Kidney tubule cell (primary cell): ENCODE measurements around the gene DPYSL3.

Experiments
- DNase-seq: peaks from one replicate; pipeline ENCODE4 v3.0.0-alpha.2; 2018; ENCODE audit warnings: low spot score

DPYSL3 gene

DNA sequence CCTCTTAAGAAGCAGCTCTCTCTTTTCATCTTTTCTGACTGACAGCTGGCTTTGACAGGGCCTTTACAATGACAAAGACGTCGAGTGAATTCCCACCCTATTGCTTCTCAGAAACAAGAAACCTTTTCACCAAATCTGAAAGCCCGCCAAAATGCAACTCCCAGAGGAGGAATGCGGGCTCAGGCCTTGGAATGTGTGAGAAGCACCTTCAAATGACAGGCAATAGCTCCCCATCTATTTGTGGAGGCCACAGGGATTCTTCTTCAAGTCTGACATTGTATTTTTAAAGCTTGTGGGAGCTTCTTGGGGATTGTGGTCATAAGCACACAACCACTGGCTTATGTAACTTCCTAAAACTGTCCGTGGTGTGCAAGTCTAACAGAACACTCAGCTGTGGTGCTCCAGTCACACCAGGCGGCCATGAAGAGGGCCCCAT is 72.7 kb downstream of the DPYSL3 start:
- no peak for DNase-seq

DNA sequence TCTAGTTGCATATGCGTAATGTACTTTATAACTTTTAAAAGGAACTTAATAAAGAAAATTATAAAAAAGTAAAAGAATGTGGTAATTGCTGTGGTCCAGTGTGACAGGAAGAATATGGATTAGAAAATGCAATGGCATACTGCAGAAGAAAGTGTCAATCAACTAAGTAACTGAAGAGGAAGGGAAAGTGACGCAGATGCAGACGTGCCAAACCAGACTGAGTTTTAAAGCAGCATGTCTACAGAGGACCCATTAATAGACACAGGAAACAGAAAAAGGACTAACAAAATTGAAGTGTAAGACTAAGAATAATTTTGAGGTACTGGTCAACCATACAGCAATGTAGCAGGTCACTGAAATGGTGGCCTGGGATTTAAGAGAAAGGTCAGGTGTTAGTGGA is 73.3 kb downstream of the DPYSL3 start:
- DNase-seq = no peak

DNA sequence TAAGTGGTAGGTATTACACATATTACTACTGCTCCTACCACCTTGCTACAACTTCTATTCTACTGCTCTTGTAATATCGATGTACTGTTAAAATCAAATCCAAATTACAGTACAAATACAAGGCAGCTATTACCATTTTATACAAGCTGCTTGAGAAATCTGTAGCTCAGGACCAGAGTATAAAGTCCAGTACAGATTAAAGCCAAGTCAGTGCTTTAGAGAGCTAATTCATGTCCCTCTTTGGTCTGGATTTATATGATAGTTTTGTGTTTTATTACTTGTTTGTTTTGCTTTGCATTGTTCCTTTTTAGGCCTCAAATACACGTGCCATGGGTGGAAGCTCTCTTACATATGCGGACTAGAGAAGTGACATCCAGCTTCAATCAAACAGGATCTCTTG is 75.8 kb downstream of the DPYSL3 start:
- no peak for DNase-seq

DNA sequence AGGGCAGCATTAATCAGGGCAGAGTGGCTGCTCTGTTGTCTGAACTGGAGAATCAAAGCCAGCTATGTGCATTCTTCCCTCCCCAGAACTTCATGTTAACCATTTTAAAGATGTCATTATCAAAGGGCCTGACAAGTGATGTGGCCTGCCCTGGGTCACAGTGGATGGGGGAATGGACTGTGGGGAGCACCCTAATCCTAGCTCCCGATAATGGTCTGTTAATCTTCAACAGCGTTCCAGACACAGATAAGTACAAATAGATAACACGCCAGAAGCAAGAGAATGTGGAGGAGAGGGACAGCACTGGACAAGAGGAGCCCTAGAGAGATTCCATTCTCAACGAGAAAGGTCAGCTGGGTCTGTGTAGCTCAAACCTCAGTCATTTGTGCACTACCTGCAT is 77.5 kb downstream of the DPYSL3 start:
- DNase-seq = no peak

DNA sequence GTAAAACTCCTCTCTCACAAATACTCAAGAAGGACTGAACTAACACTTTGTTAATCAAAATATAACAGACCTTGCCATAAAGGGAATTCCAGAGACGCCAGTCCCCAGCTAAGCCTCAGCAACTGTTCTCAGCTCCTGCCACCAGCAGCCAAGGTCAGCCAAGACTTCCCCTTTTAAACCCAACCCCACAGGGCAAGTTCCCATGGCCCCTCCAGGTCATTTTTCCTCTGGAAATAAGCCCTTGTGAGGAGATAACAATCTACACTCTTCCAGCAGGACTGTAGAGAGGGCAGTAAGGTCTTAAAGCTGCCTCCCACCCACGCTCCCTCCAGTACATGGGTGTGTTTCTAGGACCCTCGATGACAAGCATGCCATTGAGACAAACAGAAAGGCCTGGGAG is 78.3 kb downstream of the DPYSL3 start:
- DNase-seq = no peak

DNA sequence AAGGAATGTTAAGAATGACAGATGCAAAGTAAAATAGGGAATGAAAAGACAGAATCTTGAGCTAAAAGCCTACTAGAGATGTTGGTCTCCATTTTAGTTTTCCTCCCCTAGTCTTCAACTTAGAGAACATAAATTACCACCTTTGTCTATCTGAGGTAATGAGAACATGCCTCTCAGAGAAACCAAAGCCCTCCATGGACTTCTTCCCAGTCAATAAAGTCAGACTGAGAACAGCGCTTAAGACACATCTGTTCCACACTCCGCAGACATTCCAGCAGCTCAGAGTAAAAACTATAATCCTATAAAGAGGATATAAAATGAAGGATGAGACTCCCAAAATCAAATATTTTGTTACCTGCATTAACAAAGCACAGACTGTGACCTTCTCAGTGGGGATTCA is 79.2 kb downstream of the DPYSL3 start:
- DNase-seq = no peak

DNA sequence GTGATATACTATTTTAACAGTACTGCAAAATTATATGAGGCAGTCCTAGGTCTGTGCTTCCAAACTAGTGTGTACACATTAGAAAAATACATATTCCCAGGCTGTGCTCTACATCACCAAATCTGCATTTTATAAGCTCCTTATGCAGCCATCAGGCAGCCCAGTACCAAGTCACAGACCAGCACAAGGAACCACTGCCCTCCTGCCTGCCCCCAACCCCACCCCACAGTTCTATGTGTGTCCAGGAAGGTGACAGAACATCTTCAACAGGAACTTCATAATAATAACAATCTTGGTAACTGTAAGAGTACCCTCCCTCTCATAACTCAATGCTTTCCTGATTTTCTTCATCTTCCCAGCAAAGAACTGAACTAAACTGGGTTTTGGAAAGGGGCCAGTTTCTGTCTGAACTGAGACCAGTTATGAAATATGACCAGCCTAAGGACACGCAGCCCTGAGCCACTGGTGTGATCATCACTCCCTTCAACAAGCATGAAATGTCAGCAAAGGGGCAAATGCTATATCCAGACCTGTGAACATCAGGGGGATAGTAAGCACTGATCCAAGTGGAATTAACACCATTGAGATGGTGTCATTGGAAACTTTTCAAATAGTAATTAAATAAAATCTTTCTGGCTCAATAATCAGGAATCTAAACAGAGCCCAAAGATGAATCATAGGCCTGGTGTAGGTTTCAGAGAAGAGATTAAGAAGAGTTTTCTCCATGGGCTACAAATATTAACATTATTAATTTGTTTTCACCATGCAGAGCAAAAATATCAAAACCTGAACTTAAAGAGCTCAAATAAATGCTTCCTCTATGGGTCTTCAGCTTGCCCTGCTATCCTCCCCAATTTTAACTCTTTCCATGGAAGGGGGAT is 82.1 kb downstream of the DPYSL3 start:
- no peak for DNase-seq

DNA sequence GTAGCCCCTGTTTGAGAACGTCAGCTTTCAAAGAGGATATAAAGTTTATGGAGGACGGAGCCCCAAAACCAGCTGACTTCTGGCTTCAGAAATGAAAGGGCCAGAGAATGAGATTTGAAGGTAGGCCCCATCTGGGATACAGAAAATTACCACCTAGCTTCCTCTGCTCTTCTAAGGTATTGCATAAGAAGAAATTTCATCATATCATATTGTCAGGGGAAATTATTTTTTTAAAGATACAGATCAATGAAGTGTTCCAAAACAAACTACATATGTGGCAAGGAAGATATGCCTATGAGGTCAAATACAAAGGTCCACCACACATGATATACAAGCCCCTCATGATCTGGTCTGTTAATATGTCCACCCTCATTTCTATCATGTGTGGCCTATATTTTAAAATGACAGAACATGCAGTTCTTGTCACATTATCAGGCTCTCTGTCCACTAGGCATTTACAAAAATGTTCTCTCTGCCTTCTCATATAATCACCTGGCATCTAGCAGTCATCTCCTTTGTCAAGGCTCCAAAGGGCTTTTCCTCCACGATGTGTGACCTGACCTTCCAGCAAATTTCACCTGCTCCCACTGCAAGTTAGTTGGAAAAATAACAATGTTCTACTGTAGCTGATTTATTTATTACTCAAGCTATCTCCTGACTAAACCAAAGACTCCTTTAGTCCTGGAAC is 83.1 kb downstream of the DPYSL3 start:
- no peak for DNase-seq

DNA sequence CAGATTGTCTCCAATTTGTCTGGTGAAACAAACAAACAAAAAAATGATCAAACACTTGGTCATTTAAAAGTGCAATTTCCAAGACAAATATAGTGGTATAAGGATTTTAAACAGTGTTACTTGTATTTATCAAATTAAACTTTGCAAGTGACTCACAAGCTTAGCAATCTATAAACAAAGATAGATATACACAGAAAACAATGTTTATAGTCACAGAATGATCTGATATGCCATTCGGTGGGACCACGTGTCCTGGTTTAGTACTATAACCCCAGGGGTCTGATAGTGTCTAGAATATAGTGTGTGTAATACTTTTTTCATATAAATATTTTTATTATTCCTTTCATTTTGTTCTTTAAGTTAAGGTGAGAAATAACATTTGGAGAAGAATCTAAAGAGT is 91.3 kb downstream of the DPYSL3 start:
- DNase-seq = no peak

DNA sequence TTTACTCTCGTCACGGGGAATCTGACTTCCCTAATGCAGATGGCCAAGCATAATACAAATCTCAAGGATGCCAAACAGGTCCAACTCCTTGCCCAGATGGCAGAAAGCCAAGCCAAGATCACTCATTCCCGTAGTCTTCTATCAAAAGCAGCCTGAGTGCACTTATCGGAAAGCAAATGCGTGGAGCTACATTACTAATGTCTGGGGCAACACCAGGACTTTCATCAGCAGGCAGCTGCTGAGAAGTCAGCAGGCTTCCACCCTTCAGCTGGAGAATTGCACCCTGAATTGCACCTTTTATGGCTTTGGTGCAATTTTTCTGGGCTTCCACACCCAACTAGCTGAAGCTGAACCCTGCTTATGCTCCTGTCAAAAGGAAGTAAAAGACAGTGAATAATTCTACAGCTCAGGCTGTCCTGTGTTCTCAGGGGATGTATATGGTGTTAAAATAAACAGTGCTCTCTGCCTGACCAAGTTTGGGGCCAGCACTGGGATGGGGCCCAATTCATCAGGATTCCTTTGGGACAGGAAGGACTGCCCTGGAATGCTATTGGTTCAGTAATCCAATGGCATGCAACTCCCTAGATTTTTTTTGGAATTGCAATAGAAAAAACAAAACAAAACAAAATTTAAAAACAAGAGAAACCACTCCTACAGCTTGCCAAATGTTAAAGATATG is 92.6 kb downstream of the DPYSL3 start:
- DNase-seq = peak; percentile 31

DNA sequence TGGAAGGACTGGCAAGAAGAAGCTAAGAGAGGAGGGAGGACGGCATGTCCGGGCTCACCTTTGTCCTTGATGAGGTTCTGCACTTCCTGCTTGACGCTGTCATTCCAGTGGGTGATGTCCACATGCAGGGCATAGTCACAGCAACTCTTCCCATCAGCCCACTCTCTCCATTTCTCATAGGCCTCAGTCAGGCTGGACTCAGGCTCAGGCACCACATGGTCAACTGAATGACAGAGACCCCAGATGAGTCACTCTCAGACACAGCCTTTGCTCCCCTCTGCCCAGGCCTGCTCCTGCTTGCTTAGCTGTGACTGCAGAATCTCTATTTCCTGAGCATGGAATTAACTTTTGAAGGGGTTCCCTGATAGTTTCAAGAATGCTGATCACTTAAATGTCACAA is 94.2 kb downstream of the DPYSL3 start:
- no peak for DNase-seq

DNA sequence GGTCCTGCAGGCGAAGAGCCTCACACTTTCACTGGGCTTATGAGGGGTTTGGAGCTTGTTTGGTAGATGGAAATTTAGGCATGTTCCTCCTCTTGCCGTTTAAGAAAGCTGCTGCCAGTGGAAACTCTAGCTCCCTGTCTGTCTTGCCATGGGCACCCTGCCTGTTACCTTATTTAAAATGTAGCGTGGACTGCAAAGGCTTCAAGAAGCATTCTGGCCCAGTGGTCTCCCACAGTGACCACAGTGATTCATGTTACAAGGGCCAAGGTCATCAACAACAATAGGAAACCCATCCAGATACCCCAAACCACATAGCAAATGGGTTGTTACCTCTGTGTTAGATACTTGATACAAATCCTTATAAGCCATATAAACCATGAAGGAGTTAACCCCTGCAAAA is 96.6 kb downstream of the DPYSL3 start:
- DNase-seq = no peak

DNA sequence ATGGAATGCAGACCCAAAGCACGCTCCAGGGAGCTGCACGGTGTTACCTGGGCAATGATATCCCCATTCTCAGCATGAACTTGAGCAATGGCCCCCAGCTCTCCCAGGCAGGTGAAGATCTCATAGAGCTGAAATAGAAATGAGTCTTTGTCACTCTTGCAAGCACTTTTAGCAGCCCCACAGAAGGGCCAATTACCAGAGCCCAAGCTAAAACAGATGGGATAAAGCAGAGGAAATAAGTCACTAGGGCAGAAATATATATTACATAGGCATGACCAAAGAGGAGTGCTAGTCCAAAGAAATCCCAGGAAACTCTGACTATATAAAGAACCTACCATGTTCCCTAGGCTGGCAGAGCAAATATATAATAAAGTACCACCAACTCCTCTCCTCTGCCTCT is 97.3 kb downstream of the DPYSL3 start:
- no peak for DNase-seq

DNA sequence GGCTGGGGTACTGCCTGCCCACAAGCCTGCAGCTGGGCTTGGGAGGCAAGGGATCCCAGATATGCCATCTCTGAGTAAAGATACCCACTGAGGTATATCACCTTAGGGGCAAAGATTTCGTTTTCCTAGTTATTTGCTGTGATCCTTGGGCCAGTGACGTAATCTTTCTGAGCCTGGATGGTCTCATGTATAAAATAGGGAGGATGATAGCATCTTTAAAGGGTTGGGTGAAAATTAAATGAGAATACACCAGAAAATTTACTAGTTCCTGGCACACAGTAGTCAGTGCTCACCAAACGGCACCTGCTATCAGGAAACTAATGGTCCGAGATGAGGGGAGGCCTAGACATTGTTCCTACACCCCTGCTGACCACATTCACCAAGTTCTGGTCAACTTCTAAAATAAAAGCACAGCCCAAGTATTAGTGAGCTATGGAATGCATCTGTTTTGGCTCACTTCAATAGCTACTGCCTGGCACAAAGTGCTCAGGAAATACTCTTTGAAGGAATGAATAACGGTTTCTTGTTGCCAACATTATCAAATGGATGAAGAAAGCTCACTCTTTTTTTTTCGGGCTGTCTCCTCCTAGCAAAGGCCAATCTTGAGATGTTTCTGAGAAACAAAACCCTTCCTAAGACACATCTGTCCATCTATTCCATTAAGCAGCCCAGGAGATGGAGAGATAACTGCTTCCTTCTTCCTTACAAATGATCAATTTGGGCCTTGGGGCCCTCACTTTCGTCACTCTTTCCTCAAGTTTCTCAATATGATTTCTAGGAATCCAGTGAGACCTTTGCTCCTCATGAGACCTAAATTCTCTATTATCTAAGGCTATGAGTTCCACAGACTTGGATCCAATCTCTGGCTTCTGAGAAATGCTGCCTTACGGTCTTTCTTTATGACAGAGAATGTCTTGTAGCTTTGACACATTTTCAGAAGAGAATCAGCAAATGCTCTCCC is 98.2 kb downstream of the DPYSL3 start:
- no peak for DNase-seq

DNA sequence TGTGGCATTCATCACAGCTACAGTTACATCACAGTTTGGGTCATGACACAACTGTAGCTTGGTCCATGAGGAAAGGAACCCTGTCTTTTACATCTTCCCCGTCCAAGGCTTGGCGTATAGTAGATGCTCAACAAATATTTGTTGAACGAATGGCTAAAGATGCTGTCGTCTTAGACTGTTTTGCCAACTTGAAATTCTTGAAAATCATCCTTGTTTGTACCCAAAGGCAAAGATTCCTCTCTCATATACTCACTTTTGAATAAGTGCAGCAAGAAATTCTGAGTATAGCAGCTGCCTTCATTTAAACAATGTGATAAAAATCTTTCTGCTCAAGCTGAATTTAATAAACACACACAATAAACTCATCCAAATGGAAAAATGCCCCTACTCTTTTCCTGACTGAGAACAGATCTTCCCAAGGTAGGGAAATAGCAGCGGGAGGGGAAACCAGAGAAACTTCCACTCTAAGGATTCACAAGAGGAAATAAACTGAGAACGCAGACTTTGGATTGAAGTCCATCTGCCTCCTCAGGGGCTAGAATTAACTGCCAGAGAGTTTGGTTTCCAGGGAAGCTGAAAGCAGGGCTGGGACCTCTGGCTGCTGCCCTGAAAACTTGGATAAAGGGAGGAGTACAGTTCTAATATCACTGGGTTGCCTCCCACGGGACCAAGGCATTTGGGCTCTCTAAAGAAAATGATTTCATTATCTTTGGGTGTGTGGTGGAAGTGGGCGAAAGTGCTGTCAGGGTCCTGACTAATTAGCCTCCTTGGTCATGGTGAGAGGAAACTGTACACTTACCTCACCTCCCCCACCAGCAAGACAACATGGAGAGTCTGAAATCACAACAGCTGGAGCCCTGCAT is 99.1 kb downstream of the DPYSL3 start:
- no peak for DNase-seq

DNA sequence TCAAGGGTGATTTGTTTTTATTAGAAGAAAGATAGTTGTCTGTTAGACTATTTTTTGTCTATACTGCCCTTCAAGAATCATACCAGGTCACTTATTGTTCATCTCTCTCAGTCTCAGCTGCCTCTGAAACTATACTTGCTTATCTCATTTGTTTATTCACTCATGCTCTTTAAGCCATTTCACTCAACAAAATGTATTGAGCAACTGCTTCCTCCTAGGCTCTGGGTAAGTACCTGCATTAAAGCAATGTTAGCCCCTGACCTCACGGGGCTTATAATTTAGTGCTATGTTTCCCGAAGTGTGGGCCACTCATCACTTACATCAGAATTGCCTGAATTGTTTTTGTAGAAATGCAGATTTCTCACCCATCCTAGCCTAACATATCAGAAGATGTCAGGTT is 100.9 kb downstream of the DPYSL3 start:
- no peak for DNase-seq

DNA sequence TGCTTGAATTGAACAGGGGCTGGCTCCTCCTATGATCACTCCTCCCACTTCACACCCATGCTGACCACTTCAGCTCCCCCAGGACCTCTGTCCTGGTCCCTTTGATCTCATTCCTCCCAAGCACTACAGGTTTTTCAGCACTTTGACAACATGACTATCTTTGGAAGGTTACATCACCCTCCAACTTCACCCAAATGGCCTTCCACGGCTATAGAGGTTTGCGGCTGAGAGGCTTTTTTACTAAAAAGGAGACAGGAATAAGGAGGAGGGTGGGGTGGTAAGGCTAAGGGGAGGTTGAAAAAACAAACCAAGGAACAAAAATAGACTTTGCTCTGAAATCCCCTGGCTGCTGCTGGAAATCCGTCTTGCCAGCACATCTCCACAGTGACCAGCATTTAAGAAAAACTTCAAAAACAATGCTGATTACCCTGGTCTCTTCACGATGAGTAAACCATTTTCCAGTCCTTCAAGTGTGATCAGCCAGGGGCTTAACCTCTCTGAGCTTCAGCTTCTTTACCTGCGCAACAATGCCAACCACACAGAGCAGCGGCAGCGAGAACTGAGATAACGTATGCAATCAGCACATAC is 102.7 kb downstream of the DPYSL3 start:
- peak; percentile 46 for DNase-seq

DNA sequence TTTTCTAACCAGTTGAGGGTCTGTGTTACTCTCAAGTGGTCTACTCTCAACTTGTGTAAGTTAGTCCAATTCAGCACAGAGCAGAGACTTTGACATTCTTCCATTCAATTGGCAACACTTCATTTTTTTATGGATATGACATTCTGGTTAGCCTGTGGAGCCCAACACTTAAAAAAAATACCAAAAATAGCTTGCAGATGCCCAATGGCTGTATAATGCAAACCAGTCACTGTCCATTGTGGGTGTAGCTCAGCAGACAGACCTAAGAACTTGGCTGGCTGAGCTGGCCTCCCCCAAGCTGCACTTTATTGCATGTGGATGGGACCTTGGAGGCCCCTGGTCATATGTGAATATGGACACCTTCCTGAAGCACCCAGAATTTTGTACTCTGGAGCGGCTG is 103.2 kb downstream of the DPYSL3 start:
- DNase-seq = no peak

DNA sequence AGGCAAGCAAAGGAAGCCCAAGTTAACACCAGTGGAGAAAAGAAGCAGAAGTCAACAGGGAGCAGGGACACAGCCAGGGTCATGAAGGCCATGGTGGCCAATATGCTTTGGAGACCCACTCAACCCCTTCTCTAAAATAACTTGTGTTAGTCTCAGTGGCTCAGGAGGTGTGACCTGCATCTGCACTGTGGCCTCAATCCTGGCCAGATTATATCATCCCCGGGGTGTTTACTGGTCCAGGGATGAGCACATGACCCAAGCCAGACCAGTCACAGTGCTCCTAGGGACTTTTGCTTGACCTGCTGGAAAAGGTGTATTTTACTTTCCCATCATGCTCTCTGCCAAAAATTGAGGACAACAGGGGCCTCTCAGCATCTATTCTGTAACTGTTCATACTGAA is 105.2 kb downstream of the DPYSL3 start:
- no peak for DNase-seq
